ENCODE measurements around the gene DNAAF5.
A peak's percentile ranks its signal among the peaks of the same experiment; 100 is the strongest.

The DNAAF5 gene

GRCh38 chr7:726084-726853 is at the start of gene DNAAF5:
Gene DNAAF5, plus strand, starts transcription at chr7:726699. Its CDS starts 22 bp downstream, at chr7:726721.
- peak; percentile 64 for DNase-seq (ENCODE audit: low read depth)
- TF ChIP-seq CTCF (IDR thresholded peaks at IDR 0.05; ENCODE audit: low read depth, low read length, missing control alignments), result no peak
- peak within 1 kb of the TSS; percentile 90 for H3K4me3 ChIP-seq (ENCODE audit: low read depth, low read length)

GRCh38 chr7:676972-677385 is 49.5 kb upstream of the DNAAF5 start:
- DNase-seq (ENCODE audit: low read depth), result no peak
- no peak overlapping the region for H3K4me3 ChIP-seq (ENCODE audit: low read depth, low read length)
- TF ChIP-seq CTCF (IDR thresholded peaks at IDR 0.05; ENCODE audit: low read depth, low read length, missing control alignments), result no peak

- H3K4me3 ChIP-seq (ENCODE audit: low read depth, low read length), result no peak overlapping the region
- DNase-seq (ENCODE audit: low read depth), result no peak
- no peak for TF ChIP-seq CTCF (IDR thresholded peaks at IDR 0.05; ENCODE audit: low read depth, low read length, missing control alignments)
These were observed 45.9 kb upstream of the DNAAF5 start for GRCh38 chr7:680411-681127.

- no peak for DNase-seq (ENCODE audit: low read depth)
- H3K4me3 ChIP-seq (ENCODE audit: low read depth, low read length), result no peak overlapping the region
- TF ChIP-seq CTCF (IDR thresholded peaks at IDR 0.05; ENCODE audit: low read depth, low read length, missing control alignments), result no peak
These were observed 44.8 kb upstream of the DNAAF5 start for GRCh38 chr7:681551-682307.

- no peak overlapping the region for H3K4me3 ChIP-seq (ENCODE audit: low read depth, low read length)
- DNase-seq (ENCODE audit: low read depth), result no peak
- TF ChIP-seq CTCF (IDR thresholded peaks at IDR 0.05; ENCODE audit: low read depth, low read length, missing control alignments), result no peak
These were observed 43.7 kb upstream of the DNAAF5 start for GRCh38 chr7:682810-683209.

GRCh38 chr7:683526-684205 is 42.8 kb upstream of the DNAAF5 start:
- DNase-seq (ENCODE audit: low read depth), result no peak
- H3K4me3 ChIP-seq (ENCODE audit: low read depth, low read length), result no peak overlapping the region
- TF ChIP-seq CTCF (IDR thresholded peaks at IDR 0.05; ENCODE audit: low read depth, low read length, missing control alignments), result no peak
